Stimulated activated CD4-positive, alpha-beta T cell treated with anti-CD3 and anti-CD28 coated beads, Interleukin-15, amount 100 ng/mL, for 24 hours (primary cell): ENCODE results near the gene TSR1.

Experiments used
- DNase-seq: peaks from one replicate; pipeline ENCODE4 v3.0.0-alpha.2; 2020

The TSR1 gene

DNA sequence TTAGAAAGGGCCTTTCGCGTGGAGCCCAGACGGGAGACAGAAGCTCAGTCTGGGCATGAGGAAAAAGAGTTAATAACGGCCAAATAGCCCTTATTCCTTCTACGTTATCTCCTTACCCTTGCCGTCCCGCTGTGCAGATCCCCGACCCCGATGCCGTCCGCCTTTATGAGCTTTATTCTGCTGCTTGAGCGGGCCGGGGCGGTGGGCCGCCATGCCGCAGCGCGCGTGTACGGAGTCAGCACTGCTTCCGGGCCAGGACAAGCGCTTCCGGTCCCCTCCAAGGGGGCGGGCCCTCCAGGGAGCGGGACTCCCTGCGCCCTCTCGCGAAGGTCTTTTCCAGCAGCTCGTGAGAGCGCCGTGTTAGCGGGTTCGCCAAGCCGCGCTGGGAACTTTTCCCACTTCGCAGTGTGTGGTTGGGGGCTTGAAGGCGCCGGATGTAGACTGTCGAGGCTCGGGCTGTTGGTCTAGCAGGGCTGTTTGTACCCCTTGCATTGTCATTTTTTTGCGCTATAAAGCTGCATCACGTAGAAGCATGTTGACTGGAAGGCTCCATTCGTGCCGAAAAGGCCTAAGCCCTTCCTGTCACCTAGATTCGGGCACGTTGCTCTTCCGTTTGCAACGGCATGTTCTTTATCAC, at the start of gene TSR1:
TSS of gene TSR1 (minus strand) at position 243 of the 637 bp plus-strand sequence. CDS start at position 213, 30 bp downstream.
- DNase-seq, result peak; percentile 95

DNA sequence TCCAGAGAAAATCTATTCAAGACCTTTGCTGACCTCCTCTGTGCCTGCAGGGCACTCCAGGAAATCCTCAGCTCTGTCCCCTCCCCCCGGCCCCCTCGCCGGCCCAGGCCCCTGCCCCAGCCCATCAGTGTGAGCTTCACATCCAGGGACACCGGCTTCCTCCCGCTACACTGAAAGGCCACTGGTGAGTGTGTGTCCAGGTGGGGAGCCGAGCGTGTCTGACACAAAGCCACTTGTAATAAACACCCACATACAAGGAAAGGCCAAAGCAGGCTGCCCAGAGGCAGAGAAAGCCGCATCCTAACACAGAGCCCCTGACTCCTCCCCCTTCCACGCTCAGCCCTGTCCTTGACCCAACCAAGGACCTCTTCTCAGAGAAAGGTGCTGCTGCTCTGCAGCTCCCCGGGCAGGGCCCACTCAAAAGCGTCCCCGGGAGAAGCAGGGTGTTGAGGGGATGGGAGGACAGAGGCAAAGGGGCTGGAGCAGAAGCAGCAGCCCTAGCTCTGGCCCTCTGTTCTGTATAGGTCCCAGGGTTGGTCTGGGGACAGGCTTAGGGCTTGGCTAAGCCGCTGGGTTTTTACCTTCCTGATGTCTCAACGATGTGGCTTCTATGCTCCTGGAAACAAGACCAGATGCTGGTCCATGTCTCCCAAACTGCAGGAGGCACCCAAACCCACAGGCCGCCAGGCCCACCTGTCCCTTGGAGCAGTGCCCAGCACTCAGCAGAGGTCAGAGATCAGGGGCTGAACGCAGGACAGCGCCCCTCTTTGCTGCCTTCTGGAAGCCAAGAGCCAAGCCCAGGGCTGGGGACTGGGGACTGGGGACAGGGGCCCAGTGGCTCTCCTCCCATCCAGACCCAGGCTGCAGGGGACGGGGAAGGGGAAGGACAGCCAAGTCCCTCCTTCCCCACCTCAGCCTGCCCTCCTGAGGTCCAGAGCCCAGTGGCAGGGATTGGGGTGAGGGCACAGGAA, 49.3 kb upstream of the TSR1 start:
- DNase-seq, result no peak

DNA sequence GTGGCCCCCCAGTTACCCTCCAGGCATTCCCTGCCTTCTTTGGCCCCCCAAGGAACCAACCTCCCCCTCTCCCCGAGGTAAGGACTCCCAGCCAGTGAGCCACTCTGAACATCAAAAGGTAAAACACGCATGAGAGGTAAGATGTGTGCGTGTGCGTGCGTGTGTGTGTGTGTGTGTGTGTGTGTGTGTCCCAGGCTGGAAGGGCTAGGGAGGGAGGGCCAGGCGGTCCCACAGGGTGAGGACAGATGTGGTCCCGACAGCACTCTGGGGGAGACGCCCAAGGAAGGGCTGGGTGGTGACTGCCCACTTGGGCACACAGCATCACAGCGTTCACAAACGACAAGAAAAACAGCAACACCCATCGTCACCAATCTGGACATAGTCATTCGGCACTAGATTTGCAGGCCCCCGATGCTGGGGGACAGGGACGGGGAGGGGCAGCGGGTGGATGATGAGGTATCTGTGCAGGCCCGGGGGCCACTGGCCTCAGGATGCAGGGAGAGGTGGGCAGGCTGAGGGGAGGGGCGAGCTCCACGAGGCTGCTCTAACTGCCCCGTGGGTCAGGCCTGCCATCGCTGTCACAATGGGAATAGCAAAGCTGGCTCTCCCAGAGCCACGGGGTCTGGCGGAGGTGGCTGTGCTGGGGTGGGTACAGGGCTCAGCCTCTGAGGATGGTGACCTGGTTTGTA, 48.3 kb upstream of the TSR1 start:
- no peak for DNase-seq

DNA sequence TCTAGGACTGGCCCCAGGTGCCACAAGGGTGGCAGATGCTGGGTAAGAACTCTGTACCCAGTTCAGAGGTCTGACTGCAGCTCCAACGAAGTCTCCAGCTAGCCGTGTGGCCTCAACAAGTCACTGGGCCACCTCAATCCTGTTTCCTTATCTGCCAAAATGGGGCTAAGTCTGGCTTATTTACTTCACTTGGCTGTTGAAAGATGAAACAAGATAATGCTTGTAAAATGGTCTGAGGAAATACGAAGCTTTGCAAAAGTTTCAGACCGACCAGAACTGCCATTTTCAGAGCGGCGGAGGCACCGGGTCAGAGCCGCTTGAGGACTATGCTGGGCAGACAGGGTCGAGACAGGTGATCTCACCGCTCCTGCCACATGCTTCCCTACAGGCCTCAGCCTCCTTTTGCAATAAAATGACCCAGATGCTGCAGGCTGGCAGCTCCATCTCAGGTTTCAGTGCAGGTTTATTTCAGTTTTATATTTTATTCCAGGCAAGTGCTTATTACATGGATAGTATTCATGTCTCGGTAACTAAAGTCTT, 47.4 kb upstream of the TSR1 start:
- no peak for DNase-seq

DNA sequence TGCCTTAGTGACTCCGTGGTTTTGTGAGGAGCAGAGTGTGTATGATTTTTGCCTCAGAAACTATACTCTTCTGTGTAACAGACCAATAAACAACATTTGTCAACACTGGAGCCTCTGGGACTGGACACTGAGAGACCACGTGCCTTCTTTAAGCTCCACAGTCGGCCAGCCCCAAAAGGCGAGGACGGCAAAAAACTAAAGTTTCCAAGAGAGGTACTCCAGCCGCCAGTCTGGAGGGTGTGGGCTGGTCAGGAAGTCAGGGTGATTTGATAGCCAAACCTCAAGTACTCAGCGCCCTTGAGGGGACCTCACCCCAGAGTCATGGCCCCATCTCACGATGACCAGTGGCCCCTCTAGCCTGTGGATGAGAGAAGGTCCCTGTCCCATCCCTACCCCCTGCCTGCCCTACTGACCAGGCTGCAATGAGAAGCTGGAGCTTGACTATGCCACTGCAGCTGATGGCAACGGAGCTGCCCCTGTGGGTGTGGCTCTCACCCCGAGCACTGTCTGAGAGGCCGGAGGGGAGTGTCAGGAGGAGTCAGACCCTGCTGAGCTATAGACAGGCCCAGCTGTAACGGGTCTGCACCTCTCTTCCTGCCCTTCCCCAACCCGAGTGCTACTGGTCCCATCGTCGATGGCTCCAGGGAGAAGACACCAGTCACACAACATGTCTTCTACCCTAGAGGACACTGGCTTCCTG, 44.8 kb upstream of the TSR1 start:
- DNase-seq, result no peak

DNA sequence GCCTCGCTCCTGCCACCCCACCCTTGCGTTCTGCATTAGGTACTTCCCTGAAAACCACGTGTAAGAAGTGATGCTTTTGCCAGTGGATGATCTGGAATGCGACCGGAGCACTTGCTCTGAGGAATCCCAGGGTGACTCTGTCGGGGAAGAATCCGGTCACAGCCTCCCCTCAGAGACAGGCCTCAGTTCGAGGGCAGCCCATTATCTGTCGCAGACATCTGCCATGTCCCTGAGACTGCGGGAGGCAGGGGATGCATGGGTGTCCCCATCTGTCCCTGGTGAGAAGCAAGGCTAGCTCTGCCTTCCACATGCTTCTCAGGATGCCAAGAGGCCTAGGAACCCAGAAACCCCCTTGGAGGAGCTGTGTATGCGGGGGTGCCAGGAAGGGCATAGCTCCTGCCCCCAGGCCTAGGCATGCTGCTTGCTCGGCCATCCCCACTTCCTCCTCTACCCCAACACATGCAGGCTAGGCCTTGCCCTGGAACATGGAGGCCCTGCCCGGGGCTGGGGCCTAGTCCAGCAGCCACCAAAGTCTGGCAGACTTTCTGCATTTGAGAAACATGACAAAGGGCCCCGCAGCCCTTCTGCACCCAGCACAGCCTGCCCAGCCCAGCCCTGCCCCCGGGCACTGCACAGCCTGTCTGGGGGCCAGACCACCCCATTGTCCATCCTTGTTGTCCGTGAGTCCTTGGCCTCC, 44.1 kb upstream of the TSR1 start:
- no peak for DNase-seq

DNA sequence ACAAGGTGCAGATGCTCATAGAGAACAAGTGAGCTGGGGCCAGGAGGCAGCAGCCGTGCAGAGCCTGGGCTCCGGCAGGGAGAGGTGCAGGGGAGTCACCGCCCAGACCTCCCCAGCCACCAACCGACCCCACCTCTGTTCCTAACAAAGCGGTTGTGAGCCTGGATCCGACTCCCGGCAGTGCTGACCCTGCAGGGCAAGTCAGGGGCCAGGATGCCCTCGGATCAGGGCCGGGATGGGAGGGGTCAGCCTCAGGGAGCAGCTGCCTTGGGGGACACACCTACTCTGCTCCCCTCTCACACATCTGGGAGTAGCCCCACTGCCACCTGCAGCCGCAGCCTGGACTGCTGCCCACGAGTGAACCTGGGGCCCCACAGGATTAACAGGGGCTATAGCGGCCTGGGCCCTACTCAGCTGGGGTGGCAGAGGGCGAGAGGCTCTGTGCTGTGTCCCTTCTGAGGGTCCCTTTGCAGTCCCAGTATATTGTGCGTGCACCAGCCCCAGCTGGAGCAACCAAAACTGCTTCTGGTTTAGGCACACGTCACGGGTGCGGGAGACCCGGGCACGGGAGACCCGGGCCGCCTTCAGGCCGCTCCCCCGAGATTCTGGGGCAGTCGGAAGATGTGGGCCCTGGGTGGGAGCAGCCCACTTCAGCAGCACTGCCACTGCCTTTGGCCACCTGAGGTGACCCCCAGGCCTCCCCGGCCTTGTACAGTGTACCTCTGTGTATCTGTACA, 43.4 kb upstream of the TSR1 start:
- no peak for DNase-seq

DNA sequence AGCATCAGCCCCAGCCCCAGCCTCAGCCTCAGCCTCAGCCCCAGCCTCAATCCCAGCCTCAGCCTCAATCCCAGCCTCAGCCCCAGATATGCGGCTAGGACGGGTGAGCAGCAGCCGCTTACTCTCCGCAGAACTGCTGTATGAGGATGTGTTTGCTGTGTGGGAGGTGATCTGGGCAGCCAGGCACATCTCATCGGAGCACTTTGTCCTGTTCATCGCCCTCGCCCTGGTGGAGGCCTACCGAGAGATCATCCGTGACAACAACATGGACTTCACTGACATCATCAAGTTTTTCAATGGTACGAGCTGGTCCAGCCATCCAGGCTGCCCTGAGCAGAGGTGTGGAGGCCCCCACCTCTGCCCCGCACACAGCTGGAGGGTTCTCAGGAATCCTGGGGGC, 42.6 kb upstream of the TSR1 start:
- DNase-seq, result no peak

DNA sequence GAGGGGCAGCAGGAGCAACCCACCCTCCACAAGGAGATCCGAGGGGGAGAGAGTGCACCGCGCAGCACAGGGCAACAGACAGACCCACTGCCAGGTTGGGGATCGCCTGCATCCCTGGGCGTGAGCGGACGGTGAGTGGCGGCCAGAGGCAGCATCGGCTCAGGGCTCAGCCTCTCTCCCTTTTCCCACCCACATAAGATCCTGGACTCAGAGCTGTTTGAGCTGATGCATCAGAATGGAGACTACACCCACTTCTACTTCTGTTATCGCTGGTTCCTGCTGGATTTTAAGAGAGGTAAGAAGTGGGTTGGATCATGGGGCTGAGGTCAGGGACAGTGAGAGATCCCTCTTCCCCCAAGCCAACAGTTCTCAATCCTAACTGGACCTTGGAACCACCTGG, 41.4 kb upstream of the TSR1 start:
- no peak for DNase-seq

DNA sequence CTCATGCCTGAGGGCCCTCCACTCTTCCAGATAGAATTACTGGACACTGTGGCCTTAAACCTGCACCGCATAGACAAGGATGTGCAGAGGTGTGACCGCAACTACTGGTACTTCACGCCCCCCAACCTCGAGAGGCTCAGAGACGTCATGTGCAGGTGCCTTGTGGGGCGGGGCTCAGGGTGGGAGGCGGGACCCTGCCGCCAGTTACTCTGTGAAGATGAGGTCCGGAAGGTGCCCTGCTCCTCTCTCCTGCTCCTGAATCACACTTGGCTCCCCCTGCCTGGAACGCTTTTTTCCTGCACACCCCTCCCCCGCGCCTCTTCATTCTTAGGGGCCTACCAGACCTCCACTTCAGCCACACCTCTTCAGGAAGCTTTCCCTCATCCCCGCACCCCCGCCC, 39.9 kb upstream of the TSR1 start:
- DNase-seq, result no peak

DNA sequence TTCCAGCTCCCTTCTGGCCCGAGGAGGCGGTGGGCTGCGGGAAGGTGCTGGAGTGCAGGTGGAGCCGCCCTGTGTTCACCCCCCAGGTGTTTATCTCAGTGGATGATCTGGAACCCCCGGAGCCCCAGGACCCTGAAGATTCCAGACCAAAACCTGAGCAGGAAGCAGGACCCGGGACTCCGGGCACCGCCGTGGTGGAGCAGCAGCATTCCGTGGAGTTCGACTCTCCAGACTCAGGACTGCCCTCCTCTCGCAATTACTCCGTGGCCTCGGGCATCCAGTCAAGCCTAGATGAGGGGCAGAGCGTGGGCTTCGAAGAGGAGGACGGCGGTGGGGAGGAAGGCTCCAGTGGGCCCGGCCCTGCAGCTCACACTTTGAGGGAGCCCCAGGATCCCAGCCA, 39.1 kb upstream of the TSR1 start:
- no peak for DNase-seq

DNA sequence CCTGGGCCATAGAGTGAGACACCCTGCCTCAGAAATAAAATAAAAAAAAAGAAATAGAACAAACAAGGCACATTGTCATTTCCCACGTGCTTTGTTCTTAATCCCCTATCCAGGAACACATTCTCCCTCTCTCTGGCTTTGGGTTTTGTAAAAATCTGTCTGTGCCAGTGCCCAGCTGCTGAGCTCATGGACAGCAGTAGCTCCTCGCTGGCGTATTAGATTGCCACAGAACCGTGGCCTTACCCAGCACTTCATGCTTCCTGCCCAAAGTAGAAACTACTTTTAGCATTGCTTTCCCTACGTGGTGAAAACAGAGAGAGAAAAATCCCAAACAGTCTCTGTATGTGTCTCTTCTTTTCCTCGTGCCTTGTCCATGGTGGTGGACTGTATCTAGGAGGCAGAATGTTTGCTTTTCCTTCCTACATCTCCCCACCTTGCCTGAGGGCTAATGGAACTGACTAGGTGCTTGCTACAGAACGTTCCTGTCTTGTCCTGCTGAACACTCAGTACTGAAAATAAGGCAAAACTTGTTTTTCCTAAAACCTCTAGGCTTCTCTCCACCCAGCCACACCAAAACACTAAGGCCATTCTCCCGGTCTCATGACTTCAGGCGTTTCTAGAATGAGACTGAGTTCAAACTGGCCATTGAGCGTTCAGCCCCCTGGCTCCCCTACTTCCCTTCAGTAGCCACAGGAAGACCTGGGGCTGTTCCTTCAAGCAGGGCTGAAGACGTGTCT, 38.5 kb upstream of the TSR1 start:
- no peak for DNase-seq

DNA sequence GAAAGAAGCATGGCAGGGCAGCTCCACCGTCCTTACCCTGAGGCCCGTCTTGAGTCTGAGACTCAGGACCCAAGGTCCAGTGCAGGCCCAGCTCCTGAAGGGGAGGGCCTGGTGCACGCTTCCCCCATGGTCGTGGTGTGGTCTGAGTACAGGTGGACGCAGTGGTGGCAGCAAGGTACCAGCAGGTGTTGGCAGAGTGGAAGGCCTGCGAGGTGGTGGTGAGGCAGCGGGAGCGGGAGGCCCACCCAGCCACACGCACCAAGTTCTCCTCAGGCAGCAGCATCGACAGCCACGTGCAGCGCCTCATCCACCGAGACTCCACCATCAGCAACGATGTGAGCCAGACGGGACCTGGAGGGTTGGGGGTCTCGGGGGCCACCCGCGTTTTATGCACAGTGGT, 36.9 kb upstream of the TSR1 start:
- no peak for DNase-seq

DNA sequence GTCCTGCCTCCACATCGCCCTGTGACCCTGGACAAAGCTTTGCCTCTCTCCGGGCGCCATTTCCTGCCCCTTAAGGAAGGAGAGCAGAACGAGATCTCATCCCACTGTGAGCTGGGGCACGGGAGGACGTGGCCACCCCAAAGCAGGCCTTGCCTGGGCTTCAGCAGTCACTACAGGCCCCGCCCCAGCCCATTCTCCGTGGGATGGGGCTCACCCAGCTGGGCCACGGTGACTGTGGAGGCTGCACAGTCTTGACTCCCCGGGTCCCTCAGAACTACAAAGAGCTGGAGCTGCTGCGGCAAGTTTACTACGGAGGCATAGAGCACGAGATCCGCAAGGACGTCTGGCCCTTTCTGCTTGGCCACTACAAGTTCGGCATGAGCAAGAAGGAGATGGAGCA, 36.4 kb upstream of the TSR1 start:
- no peak for DNase-seq

DNA sequence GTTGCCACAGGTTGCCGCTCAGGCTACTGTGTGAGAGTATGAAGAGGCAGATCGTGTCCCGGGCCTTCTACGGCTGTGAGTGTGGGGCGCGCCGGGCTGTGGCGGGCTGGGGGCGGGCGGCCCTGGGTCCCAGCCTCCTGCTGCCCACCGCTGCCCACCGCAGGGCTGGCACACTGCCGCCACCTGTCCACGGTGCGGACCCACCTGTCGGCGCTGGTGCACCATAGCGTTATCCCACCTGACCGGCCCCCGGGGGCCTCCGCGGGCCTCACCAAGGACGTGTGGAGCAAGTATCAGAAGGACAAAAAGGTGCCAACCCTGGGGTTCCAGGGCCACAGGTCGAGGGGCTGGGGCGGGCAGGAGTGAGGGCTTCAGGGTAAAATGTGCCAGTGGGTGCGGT, 35.9 kb upstream of the TSR1 start:
- DNase-seq, result no peak

DNA sequence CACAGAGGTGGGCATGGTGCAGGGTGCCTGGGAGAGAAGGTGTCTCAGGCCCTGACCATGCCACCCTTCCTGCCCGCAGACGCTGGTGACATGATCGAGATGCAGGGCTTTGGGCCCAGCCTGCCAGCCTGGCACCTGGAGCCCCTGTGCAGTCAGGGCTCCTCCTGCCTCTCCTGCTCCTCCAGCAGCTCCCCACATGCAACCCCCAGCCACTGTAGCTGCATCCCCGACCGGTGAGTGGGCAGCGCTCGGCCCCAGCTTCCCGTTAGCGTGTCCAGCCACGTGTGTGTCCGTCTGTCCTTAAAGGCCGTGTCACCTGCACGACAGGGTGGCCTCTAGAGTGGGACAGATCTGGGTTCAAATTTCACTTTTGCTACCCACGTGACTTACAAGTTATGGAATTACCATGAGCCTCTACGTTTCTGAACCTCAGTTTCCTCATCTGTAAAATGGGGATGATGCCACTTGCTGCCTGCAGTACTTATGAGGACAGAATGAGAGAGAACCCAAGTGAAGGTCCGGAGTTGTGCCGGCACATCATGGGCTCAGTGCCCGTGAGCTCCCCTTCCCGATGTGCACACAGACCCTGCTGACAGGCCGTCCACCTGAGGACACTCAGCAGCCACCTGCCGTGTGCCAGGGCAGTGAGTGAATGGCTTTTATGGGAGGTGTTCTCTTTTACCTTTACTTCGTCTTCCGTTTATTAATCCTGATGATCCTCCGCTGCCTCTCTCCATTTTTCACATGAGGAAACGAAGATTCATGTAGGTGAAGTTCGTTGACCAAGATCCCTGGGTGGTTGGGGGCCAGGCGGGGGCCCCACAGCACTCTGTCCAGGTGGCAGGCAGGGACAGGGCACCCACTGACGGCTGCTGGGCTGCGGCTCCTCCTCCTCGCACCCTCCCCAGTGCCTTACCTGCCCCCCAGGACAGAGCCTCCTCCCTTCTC, 35.2 kb upstream of the TSR1 start:
- DNase-seq, result no peak

DNA sequence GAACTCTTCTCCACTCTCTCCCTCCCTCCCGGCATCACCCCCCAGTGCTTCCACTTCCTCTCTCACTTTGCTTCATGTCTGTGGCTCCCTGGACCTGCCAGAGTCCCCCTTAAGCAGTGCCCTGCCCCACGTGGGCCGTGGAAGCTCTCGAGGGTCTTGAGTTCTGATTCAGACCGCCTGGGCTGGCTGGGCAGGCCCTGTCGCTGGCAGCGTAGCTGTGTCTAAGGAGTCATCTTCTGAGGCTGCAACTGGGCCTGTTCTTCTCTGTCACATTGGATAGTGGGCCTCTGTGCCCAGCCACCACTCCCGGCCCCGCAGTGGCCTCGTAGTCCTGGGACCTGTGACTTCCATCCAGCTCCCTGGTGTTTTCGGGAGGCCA, 33.9 kb upstream of the TSR1 start:
- no peak for DNase-seq

DNA sequence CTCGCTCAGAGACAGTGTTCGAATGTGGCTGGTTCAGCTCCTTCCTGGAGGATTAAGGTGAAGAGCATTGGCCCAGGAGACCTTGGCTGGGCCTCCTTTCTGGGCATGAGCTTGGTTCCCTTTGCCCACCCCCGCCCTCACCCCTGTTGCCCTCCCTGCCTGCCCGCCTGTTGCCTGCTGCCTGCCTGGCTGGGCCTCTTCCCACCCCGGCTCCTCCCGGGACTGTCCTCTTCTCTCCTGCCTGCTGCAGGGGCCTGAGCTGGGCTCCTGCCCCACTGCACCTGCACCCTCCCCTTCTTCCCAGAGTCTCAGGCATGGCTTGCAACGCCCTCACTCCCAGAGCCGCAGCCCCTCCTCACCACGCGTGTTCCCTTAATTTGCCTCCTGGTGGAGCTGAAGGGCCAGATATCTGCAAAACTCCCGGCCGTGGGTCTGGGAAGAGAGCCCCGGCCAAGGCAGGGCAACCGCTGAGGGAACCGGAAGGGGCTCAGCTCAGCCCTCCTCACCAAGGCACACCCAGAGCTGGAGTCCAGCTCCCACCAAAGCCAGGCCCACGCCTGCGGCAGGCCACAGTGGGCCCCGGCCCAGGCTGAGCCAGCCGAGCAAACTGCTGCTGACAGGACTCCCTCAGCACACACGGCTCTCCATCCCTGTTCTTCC, 33.4 kb upstream of the TSR1 start:
- no peak for DNase-seq

DNA sequence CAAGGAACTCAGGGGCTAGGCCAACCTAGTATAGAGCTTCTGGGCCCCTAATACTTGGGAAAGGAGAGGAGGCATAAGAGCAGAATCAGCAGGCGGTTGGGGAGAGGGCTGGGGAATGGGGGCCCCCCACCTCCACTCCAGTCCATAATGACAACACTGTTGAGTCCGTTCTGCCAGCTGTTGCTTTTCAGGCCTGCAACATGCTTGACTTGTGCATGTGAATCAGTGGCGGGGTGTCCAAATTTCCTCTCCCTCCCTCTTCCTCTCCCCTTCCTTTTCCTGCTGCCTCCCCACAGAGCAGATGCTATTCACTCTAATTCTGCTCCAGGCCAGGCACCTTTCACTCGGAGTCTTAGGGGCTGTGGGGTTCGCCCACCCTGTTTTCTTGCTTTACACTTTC, 32.8 kb upstream of the TSR1 start:
- DNase-seq, result no peak
